Liver (tissue), 9 donors: ENCODE data around the gene COPS7A. TPM values are rescaled to one million over a fixed set of nuclear protein-coding genes. Genes with fewer than 3 reads are reported as not detected.

Source experiments
- DNase-seq: peaks from one replicate; pipeline ENCODE4 v3.0.0-alpha.2; 2017; ENCODE audit warnings: low spot score
- H3K27ac ChIP-seq, 2 donors: one replicate each; pipeline ENCODE4 v1.7.0; 2013; ENCODE audit warnings: inconsistent platforms in 2 of 2, low read length in 2 of 2, control low read depth in 1 of 2, low read depth in 1 of 2, mild to moderate bottlenecking in 1 of 2
- H3K27me3 ChIP-seq, 4 donors: one replicate each; pipeline versions ENCODE4 v1.6.1 to v1.7.0; 2013; ENCODE audit warnings: low read length in 3 of 4, inconsistent platforms in 1 of 4, mild to moderate bottlenecking in 1 of 4, moderate library complexity in 1 of 4; ENCODE audit not compliant: control insufficient read depth in 4 of 4, insufficient read depth in 4 of 4
- H3K36me3 ChIP-seq, 4 donors: one replicate each; pipeline versions ENCODE4 v1.6.1 to v1.7.0; 2013; ENCODE audit warnings: low read length in 3 of 4, mild to moderate bottlenecking in 3 of 4, low read depth in 1 of 4, moderate library complexity in 1 of 4; ENCODE audit not compliant: control insufficient read depth in 4 of 4, insufficient read depth in 3 of 4
- H3K4me1 ChIP-seq, 4 donors: one replicate each; pipeline versions ENCODE4 v1.6.1 to v1.7.0; 2013; ENCODE audit warnings: low read length in 3 of 4, mild to moderate bottlenecking in 3 of 4, moderate library complexity in 1 of 4; ENCODE audit not compliant: control insufficient read depth in 4 of 4, insufficient read depth in 4 of 4
- H3K4me3 ChIP-seq, 3 donors: one replicate each; pipeline versions ENCODE4 v1.6.1 to v1.7.0; 2013; ENCODE audit warnings: low read length in 3 of 3, control low read depth in 1 of 3, low read depth in 1 of 3, mild to moderate bottlenecking in 1 of 3
- H3K9ac ChIP-seq, 2 donors: one replicate each; pipeline ENCODE4 v1.7.0; 2013; ENCODE audit warnings: low read length in 2 of 2, mild to moderate bottlenecking in 2 of 2, moderate library complexity in 2 of 2, control low read depth in 1 of 2, low read depth in 1 of 2
- H3K9me3 ChIP-seq, 4 donors: one replicate each; pipeline versions ENCODE4 v1.6.1 to v1.7.0; 2013; ENCODE audit warnings: low read length in 3 of 4; ENCODE audit not compliant: control insufficient read depth in 4 of 4
- ATF3 ChIP-seq: IDR thresholded peaks from 2 replicates; pipeline ENCODE4 v1.6.1; 2016; ENCODE audit warnings: antibody characterized with exemption
- CTCF ChIP-seq: fragments of 150-350 bp; IDR thresholded peaks from 2 replicates; pipeline ENCODE4 v1.5.1; 2017; ENCODE audit warnings: improper control_type of control experiment, low read depth, low read length; ENCODE audit not compliant: missing input control
- EGR1 ChIP-seq, 2 donors: IDR thresholded peaks; 2 replicates each; pipeline ENCODE4 v1.6.1; 2016 to 2018; ENCODE audit warnings: antibody characterized with exemption in 2 of 2, low read depth in 2 of 2
- FOXA2 ChIP-seq: IDR thresholded peaks from 2 replicates; pipeline ENCODE4 v1.6.1; 2016; ENCODE audit warnings: antibody characterized with exemption
- GABPA ChIP-seq, 2 donors: IDR thresholded peaks in 1 of 2; conservative IDR thresholded peaks in 1 of 2; 2 replicates each; pipeline ENCODE4 v1.6.1; 2016; ENCODE audit warnings: antibody characterized with exemption in 2 of 2, mild to moderate bottlenecking in 1 of 2, moderate library complexity in 1 of 2
- HNF4A ChIP-seq, 2 donors: conservative IDR thresholded peaks; 2 replicates each; pipeline ENCODE4 v1.6.1; 2016; ENCODE audit warnings: antibody characterized with exemption in 2 of 2, mild to moderate bottlenecking in 2 of 2
- HNF4G ChIP-seq: IDR thresholded peaks from 2 replicates; pipeline ENCODE4 v1.6.1; 2016; ENCODE audit warnings: antibody characterized with exemption
- JUND ChIP-seq, 2 donors: IDR thresholded peaks; 2 replicates each; pipeline ENCODE4 v1.6.1; 2016; ENCODE audit warnings: antibody characterized with exemption in 2 of 2
- MAX ChIP-seq: IDR thresholded peaks from 2 replicates; pipeline ENCODE4 v1.6.1; 2016; ENCODE audit warnings: antibody characterized with exemption
- NR2F2 ChIP-seq: IDR thresholded peaks from 2 replicates; pipeline ENCODE4 v1.6.1; 2016; ENCODE audit warnings: antibody characterized with exemption
- RAD21 ChIP-seq, 2 donors: IDR thresholded peaks; 2 replicates each; pipeline ENCODE4 v1.6.1; 2016; ENCODE audit warnings: antibody characterized with exemption in 2 of 2, mild to moderate bottlenecking in 2 of 2
- REST ChIP-seq: IDR thresholded peaks from 2 replicates; pipeline ENCODE4 v1.6.1; 2016; ENCODE audit warnings: antibody characterized with exemption, mild to moderate bottlenecking
- RXRA ChIP-seq, 2 donors: IDR thresholded peaks; 2 replicates each; pipeline ENCODE4 v1.6.1; 2017 to 2018; ENCODE audit warnings: antibody characterized with exemption in 2 of 2, mild to moderate bottlenecking in 1 of 2
- SP1 ChIP-seq: IDR thresholded peaks from 2 replicates; pipeline ENCODE4 v1.6.1; 2018; ENCODE audit warnings: antibody characterized with exemption, mild to moderate bottlenecking
- TAF1 ChIP-seq: conservative IDR thresholded peaks from 2 replicates; pipeline ENCODE4 v1.6.1; 2016; ENCODE audit warnings: antibody characterized with exemption, mild to moderate bottlenecking
- YY1 ChIP-seq: IDR thresholded peaks from 2 replicates; pipeline ENCODE4 v1.6.1; 2016; ENCODE audit warnings: antibody characterized with exemption, mild to moderate bottlenecking
- ZBTB33 ChIP-seq: IDR thresholded peaks from 2 replicates; pipeline ENCODE4 v1.6.1; 2016; ENCODE audit warnings: antibody characterized with exemption
- WGBS: extraction: QIAGEN DNeasy Blood & Tissue Kit; methylation state at CpG from one replicate; pipeline ENCODE4 v1.1.7; 2013; 5-methylcytosine and 5-hydroxymethylcytosine counted together
- polyA plus RNA-seq, 2 donors: library from polyadenylated mRNA; stranded (reverse) in 1 of 2; unstranded in 1 of 2; fragments of 200-250 nt in 1 of 2; fragments of >200 nt in 1 of 2; fragmentation: Nextera tagmentation in 1 of 2; extraction: Ambion mirVana in 1 of 2; gene quantifications; one replicate each; pipeline versions ENCODE4 v1.2.1 to v1.2.3, GENCODE V29; 2013 to 2015
- total RNA-seq, 2 donors: library from RNA; depleted of rRNA; stranded (reverse); fragments of >200 nt; gene quantifications; one replicate each; pipeline ENCODE4 v1.2.3, GENCODE V29; 2014
- donor health status: healthy.
- donor health status: healthy.
- donor health status: healthy.
- donor health status: healthy.
- donor health status: healthy.

COPS7A gene
- total and polyA plus RNA-seq, 4 donors = 26.0 to 37.7 (median 32.4) TPM

DNA sequence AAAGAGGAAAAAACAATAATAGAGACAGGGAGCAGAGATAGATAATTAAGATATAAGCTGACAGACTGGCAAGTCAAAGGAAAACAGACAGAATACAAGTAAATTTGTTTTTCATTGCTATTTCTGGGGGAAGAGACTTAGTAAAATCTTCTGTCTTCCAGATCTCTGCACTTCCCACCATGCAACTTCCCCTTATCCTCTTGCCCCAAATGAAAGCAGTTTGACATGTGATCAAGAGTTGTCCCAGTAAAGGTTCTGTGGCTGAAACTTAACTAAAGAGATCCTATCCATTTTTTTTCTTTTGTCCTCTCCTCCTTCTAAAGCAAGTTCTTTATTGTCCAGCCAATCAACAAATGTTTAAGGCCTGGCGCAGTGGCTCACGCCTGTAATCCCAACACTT is 30.6 kb downstream of the COPS7A start:
- TF ChIP-seq YY1 (no peak), ATF3 (no peak), NR2F2 (no peak), SP1 (no peak), FOXA2 (no peak), EGR1 (IDR thresholded peaks at IDR 0.05; ENCODE audit: low read depth in 2 of 2) (no peak), GABPA (IDR thresholded peaks at IDR 0.05 in 1 of 2, conservative IDR thresholded peaks at IDR 0.05 in 1 of 2) (no peak), TAF1 (no peak), RAD21 (IDR thresholded peaks at IDR 0.05) (no peak), CTCF (no peak), REST (no peak)
- Histone ChIP-seq H3K27me3 (no peaks in the 10 kb centered on the region), H3K4me3 (no peak overlapping the region), H3K27ac (peak overlapping the region; percentile 99), H3K4me1 (peaks cover 0 to 27% (median 20%) of the 10 kb centered on the region in 4 donors), H3K9ac (peak overlapping the region in 1 of 2 donors; percentile 77), H3K36me3 (peaks cover 8 to 15% (median 13%) of the 10 kb centered on the region in 4 donors), H3K9me3 (no peaks in the 10 kb centered on the region)
- no peak for DNase-seq
- WGBS = 96% methylated on average over 2 of the region's 2 CpGs

DNA sequence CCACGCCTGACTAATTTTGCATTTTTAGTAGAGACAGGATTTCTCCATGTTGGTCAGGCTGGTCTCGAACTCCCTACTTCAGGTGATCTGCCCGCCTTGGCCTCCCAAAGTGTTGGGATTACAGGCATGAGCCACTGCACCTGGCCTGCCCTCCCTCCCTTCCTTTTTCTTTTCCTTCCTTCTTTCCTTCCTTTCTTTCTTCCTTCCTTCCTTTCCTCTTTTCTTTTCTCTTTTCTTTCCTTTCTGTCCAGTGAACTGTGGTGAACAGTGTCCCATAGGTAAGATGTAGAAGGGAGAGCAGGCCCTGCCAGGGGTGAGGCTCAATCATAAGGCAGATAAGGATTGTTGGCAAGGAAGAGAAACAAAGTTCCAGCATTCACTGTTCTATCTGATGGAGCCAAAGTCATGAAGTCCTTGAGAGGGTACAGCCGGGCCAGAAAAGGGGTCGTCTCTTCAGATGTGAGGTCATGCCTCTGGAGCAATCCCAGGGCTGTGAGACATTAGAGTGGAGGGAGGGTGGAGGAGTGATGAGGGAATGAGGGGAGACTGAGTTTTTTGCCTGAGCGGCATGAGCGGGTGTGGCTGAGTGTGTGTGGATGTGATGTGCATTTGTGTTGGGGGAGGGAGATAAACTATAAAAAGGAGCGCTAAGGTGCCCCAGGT is 33.3 kb downstream of the COPS7A start:
- Histone ChIP-seq H3K27ac (no peak overlapping the region), H3K4me1 (peaks cover 0 to 28% (median 22%) of the 10 kb centered on the region in 4 donors), H3K4me3 (no peak overlapping the region), H3K9ac (no peak overlapping the region), H3K36me3 (no peaks in the 10 kb centered on the region), H3K9me3 (no peaks in the 10 kb centered on the region), H3K27me3 (no peaks in the 10 kb centered on the region)
- TF ChIP-seq REST = no peak
- no peak for TF ChIP-seq MAX
- TF ChIP-seq TAF1 = no peak
- no peak for TF ChIP-seq YY1
- TF ChIP-seq ZBTB33 = no peak
- TF ChIP-seq RXRA (IDR thresholded peaks at IDR 0.05) = no peak
- TF ChIP-seq EGR1 (IDR thresholded peaks at IDR 0.05; ENCODE audit: low read depth in 2 of 2) = no peak
- TF ChIP-seq HNF4G = no peak
- TF ChIP-seq HNF4A (conservative IDR thresholded peaks at IDR 0.05) = no peak
- no peak for TF ChIP-seq JUND (IDR thresholded peaks at IDR 0.05)
- WGBS = 88% methylated on average over 8 of the region's 8 CpGs
- no peak for DNase-seq
